NCI-H187 (cell line): ENCODE results near the gene PCNX3.

Experiments
- DNase-seq, 2 experiments: peaks; one replicate each; lab custom pipeline; 2025; lab: John Stamatoyannopoulos, UW

PCNX3 gene

DNA sequence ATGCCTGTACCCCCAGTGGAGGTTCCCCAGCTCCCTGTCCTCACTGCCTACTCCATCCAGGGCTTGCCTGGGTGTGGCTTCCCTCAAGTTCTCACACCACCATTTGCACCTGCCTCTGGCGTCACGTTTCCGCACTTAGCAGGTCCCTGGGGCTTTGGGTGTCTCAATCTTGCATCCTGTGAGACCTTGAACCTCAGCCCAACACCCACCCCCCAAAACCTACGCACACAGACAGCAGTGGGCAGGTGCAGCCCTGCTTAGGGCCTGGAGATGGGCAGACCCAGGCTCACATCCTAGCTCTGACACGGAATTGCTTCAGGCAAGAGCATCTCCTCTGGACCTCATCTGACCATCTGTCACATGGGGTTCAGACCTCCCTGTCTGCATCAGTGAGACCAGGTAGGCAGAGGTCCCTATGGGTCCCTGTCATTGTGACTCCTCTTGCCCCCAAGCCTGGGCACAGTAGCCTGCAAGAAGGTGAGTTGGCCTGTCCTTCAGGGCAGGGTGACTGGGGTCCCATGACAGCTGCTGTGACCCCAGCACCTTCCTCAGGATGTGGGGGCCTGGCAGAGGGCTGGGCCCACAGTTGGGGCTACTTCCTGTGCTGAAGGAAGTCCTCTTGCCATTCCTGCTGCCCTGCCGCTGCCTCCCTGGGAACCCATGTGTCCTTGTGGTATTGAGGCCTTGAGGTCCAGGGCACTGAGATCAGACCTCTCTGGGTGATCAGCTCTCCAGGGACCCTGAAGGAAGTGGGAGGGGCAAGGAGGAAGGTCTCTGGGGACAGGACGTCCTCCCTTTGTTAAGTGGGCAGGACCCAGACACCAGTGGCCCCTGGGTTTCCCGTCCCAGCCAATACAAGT, 24.3 kb downstream of the PCNX3 start:
- no peak for DNase-seq

DNA sequence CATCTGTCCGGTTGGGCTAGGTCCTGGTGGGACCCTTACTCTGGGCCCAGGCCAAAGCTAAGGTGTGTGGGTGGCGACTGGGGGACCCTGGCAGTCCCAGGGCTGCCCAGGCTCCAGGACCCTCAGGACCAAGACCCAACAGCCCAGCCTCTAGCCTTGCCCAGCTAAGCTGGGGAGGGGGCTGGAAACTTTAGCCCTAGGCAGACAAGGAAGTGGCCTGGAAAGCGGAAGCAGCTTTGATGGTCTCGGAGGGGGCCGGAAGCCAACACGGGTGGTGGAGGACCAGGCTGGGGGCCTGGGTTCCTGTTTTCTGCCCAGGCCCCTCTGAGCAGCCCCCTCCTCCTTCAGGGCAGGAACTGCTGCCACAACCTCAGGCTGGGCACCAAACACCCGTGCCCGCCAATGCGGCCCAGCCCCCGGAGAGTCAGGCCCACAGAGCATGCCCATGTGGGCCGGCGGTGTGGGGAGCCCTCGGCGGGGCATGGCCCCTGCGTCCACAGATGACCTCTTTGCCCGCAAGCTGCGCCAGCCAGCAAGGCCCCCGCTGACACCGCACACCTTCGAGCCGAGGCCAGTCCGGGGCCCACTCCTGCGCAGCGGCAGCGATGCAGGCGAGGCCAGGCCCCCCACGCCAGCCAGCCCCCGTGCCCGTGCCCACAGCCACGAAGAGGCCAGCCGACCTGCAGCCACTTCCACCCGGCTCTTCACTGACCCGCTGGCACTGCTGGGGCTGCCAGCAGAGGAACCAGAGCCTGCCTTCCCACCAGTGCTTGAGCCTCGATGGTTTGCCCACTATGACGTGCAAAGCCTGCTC, 25.1 kb downstream of the PCNX3 start:
- DNase-seq, result no peak

DNA sequence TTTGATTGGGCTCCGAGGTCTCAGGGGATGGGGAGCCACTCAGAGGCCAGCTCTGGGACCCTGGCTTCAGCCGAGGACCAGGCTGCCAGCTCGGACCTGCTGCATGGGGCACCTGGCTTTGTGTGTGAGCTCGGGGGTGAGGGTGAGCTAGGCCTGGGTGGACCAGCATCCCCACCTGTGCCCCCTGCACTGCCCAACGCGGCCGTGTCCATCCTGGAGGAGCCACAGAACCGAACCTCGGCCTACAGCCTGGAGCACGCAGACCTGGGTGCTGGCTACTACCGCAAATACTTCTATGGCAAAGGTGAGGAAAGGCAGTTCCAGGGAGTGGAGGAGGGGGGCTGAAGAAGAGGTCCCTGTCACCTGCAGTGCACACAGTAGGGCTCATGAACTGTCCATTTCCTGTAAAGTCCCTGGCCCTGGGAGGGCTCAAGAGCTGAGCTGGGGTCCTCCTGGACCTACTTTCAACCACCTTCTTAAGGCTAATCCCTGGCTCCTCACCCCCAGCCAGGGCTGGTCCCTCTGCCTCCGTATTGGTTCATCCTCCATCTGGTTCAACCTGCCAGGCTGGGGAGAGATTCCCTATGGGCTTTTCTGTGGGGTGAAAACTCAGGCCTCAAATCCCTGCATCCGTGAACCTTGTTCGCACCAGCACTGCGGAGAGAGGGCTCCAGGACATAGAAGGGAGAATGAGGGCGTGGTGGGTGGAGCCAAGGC, 25.9 kb downstream of the PCNX3 start:
- no peak for DNase-seq

DNA sequence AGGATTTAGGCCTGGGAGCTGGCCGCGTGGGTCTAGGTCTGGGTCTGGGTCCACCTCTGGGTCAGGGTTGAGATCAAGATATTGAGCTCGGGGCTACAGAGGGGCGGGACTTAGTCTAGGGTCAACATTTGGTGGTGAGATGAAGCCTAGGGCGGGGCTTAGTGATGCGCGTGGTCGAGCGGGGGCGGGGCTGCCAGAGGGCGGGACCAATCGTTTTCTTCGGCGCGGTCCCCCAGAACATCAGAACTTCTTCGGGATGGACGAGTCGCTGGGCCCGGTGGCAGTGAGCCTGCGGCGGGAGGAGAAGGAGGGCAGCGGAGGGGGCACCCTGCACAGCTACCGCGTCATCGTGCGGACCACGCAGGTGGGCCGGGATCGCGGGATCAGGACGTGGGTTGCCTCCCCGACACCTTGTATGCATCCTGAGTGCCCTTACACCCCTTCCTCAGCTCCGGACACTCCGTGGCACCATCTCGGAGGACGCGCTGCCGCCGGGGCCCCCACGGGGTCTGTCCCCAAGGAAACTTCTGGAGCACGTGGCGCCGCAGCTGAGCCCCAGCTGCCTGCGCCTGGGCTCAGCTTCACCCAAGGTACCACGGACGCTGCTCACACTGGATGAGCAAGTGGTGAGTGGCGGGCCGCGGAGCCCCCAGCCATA, 26.6 kb downstream of the PCNX3 start:
- DNase-seq, result no peak

DNA sequence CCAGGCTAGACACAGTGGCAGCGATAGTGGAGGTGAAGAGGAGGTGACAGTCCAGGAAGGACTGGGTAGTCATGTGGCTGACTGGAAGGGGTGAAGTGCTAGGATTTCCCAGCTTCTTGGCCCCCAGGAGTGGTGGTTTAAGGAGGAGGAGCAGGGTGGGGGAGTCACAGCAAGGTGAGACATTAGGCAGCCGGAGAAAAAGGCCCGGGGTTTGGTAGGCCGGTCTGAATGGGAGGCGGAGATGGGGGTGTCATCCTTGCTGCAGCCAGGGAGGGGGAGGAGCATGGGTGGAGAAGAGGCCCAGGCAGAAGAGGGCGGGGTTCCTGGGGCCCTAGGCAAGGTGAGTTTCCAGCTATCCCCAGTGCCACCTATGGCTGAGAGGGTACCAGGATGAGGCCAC, 28.4 kb downstream of the PCNX3 start:
- no peak for DNase-seq

DNA sequence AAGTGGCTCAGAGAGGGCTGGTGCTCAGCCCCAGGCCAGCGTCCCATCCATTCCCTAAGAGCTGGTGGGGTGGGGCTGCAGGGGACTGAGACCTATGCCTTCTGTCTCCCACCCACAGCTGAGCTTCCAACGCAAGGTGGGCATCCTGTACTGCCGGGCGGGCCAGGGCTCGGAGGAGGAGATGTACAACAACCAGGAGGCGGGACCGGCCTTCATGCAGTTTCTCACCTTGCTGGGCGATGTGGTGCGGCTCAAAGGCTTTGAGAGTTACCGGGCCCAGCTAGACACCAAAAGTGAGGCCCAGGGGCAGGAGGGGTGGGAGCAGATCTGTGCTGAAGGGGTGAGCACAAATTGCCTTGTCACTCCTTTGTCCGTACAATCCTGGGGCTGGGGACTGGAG, 29.3 kb downstream of the PCNX3 start:
- no peak for DNase-seq

DNA sequence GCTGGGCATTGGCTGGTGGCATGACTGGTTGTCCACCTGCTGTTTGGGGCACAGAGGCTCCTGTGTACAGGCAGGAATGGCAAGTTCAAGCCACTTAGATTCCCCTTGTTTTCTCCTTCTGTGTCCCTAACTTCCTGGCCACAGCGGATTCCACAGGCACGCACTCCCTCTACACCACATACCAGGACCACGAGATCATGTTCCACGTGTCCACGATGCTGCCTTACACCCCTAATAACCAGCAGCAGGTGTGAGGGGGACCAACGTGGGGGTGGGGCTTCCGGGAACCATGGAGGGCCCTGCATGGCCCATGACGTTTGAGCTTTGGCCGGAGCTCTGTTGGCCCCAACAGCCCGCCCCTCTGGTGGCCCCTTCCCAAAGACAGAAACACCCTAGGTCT, 30.1 kb downstream of the PCNX3 start:
- DNase-seq, result no peak

DNA sequence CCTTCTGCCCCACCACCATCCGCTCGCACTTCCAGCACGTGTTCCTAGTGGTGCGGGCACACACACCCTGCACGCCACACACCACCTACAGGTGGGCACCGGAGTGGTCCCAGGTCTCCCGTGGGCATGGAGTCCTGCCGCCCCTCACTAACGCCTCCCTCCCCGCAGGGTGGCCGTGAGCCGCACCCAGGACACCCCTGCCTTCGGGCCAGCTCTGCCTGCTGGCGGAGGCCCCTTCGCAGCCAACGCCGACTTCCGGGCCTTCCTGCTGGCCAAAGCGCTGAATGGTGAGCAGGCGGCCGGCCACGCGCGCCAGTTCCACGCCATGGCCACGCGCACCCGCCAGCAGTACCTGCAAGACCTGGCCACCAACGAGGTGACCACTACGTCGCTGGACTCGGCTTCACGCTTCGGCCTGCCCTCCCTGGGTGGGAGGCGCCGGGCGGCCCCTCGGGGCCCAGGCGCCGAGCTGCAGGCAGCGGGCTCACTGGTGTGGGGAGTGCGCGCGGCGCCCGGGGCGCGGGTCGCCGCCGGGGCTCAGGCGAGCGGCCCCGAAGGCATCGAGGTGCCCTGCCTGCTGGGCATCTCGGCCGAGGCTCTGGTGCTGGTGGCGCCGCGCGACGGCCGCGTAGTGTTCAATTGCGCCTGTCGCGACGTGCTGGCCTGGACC, 30.8 kb downstream of the PCNX3 start:
- DNase-seq, result no peak

DNA sequence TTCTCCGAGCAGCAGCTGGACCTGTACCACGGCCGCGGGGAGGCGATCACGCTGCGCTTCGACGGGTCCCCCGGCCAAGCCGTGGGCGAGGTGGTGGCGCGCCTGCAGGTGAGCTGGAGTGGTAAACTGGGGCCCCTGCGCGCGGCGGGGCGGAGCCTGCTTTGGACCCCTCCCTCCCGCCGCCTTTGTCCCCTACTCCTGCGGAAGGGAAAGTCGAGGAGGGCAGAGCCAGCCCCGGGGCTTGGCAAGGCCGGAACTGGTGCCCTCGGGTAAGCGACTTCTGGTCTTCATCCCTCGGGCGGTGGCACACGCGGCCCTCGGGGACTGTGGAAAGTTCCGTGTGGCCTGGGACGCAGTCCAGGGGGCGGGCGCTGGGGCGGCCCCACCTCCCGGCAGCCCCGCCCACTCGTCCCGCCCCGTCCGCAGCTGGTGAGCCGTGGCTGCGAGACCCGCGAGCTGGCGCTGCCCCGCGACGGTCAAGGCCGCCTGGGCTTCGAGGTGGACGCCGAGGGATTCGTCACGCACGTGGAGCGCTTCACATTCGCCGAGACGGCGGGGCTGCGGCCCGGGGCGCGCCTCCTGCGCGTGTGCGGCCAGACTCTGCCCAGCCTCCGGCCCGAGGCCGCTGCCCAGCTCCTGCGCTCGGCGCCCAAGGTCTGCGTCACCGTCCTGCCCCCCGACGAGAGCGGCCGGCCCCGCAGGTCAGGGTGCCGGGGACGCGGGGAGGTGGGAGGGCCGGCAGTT, 31.6 kb downstream of the PCNX3 start:
- peak in 1 of 2 experiments; percentile 11 for DNase-seq

DNA sequence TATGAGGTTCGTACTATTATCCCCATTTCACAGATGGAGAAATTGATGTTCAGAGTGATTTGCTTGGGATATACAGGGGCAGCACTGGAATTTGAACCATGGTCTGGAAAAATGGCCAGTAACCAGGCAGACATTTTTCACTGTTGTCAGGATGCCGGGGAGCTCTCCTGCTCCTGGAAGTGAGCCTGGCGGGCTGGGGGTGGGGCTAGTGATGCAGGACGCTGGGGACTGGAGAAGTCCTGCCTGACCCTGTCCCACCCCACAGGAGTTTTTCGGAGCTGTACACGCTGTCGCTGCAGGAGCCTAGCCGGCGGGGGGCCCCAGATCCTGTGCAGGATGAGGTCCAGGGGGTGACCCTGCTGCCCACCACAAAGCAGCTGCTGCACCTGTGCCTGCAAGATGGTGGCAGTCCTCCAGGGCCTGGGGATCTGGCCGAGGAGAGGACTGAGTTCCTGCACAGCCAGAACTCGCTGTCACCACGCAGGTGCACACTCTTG, 33.5 kb downstream of the PCNX3 start:
- no peak for DNase-seq

DNA sequence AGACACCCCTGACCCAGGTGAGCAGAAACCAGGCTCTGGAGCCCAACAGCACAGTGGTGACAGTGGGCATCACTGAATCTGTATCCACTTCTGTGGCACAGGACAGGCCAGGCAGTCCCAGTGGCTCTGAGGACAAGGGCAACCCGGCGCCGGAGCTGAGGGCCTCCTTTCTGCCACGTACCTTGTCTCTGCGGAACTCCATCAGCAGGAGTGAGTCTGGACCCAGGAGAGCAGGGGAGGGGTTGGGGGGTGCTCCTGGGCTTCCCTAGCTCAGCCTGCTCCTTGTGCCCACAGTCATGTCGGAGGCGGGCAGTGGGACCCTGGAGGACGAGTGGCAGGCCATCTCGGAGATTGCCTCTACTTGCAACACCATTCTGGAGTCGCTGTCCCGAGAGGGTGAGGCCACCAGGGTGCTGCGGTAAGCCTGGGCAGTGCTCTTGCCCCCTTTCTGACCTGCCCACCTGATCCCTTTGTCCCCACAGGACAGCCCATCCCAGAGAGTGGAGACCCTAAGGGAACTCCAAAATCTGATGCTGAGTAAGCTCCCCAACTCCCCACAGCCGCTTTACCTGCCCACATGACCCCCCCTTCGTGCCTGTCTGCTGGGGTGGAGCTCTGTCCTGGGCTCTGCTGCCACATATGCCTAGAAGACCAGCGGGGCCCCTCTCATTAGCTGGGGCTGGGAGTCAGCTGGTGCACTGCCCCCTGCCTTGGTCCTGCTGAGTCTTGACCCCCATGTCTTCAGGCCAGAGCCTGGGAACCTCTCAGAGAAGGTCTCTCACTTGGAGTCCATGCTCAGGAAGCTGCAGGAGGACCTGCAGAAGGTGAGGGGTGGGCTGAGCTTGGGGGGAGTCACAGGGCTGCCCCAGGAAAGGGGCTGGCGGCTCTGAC, 34.3 kb downstream of the PCNX3 start:
- no peak for DNase-seq

DNA sequence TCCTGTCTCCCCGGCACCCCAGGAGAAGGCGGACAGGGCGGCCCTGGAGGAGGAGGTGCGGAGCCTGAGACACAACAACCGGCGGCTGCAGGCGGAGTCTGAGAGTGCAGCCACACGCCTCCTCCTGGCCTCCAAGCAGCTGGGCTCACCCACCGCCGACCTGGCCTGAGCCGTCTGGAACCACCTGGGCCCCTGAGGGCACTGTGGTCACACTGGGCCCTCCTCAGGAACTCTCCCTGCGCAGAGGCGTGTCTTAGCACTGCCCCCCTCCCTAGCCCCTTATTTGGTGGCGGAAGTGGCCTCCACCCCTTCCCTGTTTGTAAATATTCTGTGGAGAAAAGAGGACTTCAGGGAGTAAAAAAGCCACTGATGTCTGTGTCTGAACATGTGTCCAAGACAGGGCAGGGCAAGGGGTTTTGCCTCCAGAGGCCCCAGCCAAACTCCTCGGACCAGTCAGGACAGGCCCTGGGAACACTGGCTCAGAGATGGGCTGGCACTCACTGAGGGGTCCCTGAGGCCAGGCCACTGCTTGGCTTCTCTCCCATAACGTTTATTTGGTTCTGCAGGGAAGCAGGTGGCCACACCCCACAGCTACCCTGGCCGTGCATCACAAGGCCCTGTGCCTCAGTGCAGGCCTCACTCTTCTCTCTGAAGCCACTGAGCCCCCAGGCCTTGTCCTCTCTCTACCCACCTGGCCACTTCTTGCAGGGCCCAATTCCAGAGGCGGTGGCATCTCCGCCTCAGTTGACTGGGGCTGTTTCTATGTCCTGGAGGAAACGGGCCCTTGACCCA, 35.2 kb downstream of the PCNX3 start:
- no peak for DNase-seq

DNA sequence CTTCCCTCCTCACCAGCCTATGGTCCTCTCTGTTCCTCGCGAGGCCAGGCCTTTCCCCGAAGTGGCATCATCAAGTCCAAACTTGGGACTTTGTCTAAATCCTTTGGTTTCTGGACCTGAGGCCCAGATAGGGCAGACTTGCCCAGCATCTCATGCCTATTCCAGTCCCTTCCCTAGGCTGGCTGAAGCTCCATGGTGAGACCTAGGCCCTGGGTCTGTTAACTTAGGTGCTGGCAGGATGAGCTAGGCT, 35.7 kb downstream of the PCNX3 start:
- DNase-seq, result no peak

DNA sequence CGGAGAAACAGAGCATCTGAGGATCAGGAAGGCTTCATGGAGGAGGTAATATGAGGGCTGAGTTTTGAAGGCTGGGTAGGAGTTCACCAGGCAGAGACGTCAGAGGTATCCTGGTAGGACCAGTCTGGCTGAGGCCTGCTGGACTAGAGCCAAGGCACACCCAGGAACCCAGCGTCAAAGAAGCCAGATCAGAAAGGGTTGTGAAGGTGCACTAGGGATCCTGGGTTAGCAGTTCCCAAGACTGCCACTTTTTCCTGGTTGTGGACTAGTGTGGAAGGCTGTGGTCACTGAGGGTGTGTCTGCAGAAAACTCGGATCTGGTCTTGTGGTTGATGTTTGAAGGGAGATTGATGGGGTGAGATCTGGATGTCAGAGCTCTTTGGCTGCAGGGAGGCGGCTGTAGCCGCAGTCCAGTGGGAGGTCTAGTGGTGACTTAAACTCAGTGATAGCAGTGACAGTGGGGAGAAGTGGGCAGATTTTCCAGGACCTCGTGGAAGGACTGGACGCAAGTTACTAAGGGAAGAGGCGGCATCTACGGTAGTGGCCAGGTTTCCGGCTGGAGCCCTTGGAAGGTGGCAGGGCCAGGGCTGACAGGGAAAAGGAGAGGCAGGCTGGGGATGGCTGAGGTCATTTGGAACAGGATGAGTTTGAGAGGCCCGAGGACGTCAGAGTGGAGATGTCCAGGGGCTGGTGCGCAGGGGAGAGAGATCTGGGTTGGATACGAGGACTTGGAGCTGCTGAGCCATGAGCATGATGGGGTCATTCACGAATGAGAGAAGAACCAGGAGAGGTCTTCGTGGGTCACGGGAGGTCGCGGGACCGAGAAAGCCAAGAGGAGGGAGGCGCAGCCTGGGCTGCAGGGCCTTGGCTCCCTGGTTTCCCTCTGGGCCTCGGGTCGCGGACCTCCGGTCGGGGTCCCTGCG, 36.3 kb downstream of the PCNX3 start:
- no peak for DNase-seq

DNA sequence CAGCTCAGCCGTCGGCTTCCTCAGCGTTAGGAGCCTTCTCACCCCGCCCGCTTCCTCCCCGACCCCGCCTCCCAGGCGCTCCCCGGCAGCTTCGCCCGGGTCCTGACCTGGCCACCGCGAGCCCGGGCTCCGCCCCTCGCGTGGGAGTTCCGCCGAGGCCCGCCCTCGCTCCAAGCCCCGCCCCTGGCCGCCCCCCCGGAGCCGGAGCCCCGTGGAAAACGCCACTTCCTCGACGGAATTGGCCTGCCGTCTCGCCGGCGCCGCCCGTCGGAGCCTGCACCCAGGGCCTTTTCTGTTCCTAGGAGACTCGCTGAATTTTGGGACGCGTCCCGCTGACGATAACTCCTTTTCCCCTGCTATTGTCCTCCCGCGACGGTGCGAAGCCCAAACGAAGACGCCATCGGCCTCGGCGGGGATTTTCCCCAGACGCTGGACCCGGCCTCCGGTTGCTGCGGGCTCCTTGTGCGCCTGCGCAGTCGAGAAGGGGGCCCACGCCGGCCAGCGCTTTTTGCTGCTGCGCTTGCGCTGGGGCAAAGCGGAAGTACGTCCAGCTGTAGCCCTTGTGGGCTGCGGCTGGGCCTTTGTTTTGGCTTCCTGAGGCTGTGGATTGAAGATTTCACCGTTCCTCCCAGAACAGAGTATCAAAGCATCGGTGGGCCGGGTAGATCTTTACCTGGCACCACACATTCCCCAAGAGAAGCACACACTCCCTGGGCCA, 37.1 kb downstream of the PCNX3 start:
- DNase-seq, result peak; percentile 66 to 73

DNA sequence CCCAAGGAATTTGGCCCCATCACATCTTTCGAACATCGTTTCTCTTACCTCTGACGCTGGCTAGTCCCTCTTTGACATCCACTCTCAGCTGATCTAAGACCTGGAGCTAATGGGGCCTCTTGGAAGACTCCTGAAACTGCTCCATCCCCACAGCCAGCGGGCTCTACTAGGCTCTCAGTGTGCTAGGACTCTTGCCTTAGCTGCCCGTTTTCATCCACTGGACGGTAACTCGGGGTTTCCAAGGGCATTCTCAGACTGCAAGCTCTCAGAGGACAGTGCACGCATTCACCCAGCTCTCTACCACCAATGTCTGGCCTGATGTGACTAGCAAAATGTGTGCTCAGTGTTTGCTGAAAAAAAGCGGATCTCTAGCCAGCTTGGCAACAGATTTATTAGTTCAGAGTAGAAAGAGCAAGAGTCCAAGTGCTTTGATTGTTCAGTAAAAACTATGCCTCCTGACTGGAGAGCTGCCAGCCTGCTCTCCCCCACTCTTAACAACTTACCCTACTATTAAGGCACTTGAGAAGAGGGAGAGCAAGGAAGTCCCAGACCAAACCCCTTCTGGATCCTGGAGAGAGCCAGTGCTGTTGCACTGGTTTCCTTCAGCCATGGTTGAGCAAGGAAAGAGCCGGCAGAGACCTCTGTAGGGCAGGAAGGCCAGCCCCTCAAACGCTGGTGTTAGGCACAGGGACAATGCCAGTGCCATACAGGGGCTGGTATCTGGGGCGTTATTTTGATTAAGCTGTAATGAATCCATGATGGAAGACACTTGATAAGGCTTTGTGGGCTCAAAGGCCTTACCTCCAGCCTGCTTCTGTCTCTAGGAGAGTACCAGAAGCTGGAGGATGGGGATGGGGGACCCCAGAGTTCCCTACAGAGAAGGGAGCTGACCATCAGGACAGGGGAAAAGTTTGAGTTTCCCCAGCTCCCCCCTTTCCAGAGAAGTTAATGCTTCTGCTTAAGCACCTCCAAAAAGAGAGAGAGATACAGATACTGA, 38.0 kb downstream of the PCNX3 start:
- DNase-seq, result no peak
